ENCODE data around the gene SMIM14.
"Not testable (repeated sequence)": the region's sequence is repeated elsewhere in the genome, so short reads cannot be mapped to it uniquely, and the experiment has no call there.

SMIM14 gene

DNA sequence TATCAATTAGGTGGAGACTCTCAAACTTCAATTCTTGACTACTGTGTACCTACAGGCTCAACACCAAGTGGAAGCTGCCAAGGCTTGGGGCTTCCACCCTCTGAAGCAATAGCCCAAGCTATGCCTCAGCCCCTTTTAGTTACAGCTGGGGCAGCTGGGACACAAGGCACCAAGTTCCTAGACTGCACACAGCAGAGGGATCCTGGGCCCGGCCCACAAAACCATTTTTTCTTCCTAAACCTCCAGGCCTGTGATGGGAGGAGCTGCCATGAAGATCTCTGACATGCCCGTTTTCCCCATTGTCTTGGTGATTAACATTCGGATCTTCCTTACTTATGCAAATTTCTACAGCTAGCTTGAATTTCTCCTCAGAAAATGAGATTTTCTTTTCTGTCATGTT, 108.0 kb downstream of the SMIM14 start:
- DNase-seq (ENCODE audit: low read depth) = no peak

DNA sequence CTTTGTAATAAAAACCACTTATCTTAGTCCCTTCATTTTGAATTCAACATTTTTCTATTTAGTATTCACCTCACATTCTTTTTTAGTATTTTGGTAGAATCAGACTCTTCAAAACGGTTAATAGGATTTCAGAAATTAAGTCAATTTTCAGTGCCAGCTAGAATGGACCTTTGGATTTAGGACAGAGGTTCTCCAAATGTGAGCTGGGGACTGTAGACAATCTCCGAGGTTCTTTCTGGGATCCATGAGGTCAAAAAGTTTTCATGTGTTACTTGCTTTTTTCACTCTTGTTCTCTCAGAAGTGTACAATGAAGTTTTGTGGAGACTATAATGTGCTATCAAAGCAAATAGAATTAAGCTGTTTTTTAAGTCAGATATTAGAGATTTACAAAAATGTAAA, 109.1 kb downstream of the SMIM14 start:
- DNase-seq (ENCODE audit: low read depth) = no peak

DNA sequence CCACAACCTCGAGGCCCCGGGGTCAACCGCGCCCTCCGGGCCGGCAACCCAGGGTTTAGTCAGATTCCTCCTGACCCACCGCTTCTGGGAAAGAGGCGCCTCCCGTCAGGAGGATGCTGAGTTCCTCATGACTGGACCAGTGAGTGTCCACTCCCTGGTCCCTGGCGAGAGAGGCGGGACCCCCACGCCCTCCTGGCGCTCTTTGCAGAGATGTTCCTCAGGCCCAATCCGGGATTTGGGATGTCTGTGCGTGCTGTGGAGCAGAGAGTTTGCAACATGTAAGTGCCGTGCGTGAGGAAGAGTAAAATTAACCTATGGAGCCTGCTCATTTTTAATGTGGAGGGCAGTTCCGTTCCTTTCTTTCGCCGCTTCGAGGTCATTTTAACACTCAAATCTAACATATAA, 110.6 kb downstream of the SMIM14 start:
- peak; percentile 89 for DNase-seq (ENCODE audit: low read depth)

DNA sequence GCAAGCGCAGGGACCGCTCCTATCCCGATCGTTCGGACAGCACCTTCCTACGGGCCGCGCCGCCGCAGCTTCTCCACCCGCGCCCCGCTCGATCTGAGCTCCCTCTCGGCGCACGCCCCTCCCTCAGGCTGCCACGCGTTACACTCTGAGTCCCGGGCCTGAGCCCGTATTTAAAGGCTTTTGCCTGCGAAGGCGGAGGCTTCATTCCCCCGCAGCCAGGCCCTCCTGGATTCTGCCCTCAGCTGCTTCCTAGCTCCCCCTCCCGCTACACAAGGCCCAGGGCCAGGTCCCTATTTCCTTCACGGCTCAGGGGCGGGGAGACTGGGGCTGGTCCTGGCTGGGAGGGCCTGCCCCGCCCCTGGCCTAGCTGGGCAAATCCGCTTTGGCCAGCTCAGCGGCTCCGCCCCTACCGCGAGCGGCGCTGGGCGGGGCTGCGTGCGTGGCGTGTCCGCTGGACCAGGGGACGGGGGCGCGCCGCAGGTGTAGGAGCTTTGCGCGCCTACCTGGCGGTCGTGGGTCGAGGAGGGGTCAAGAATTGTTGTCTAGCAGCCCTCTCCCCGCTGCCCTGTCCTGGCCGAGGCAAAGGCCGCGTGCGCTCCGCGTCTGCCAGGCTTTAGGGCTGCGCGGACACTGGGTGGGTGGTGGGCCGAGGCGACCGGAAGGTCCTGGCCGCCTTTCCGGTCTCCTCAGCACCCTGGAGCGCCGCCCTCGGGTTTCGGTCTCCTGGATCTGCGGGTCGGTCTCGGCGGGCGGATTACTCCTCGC, 111.2 kb downstream of the SMIM14 start, which contains the start of gene UGDH:
UGDH (minus strand) TSS at position 144 of the 765 bp plus-strand sequence. CDS start 5,927 bp downstream, outside the sequence.
- DNase-seq (ENCODE audit: low read depth) = peak; percentile 99

DNA sequence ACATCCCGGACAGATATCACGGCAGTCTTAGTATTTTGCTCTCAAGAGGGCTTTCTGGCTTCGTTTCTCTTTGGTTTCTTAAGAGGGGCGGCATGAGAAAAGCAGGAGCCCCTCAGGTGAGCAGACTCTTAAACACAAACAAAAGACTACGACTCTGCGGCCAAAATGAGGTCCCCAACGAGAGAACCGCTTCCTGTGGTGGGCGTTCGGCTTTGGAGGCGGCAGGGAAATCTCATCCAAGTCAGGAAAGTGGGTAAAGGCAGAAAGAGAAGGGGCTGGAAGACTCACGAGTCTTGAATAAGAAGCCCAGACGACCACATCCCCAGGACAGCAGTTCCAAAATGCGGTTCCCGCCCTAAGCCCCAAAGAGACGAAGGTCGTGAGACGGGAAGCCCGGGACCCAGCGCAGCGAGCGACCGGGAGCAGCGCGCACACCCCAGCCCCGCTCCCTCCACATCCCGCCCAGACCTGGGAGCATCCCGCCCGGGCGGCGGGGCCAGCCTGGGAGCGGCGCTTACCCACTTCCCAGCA, 111.8 kb downstream of the SMIM14 start:
- no peak for DNase-seq (ENCODE audit: low read depth)

DNA sequence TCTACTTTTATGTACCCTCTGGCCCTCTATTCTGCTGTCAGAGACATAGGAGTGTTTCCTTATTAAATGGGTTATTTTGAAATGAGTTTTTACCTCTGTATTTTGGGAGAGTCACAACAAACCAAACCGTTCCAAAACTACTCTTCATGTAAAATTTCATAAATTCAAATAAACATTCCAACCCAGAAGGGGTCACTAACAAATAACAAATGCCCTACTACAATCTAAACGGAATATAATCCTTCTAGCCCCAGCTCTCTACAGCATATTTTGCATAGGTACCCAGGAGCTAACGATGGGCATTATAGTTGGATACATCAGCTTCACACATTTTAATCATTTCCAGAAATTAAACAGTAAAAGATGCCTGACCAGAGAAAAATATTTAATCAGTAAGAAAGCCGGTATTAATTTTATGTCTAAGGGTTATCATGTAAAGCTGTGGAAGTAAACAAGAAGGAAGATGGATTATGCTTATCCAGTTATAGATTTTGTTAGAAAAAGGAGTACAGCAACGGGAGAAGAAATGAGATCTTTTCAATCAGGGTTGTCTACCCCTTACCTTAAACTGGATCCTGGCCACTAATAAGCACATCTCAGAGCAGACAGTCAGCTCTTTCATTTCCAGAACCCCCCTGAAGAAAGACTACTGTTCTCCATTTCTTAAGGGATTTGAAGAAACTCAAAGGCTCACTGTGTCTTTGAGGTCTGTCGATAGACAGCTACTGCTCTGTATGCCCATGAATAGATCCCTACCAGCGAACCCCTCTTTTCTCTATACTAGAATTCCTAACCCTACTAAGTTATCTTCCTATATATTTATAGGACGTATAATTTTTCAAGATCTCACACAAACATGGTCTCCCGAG, 112.6 kb downstream of the SMIM14 start:
- DNase-seq (ENCODE audit: low read depth) = peak; percentile 13

DNA sequence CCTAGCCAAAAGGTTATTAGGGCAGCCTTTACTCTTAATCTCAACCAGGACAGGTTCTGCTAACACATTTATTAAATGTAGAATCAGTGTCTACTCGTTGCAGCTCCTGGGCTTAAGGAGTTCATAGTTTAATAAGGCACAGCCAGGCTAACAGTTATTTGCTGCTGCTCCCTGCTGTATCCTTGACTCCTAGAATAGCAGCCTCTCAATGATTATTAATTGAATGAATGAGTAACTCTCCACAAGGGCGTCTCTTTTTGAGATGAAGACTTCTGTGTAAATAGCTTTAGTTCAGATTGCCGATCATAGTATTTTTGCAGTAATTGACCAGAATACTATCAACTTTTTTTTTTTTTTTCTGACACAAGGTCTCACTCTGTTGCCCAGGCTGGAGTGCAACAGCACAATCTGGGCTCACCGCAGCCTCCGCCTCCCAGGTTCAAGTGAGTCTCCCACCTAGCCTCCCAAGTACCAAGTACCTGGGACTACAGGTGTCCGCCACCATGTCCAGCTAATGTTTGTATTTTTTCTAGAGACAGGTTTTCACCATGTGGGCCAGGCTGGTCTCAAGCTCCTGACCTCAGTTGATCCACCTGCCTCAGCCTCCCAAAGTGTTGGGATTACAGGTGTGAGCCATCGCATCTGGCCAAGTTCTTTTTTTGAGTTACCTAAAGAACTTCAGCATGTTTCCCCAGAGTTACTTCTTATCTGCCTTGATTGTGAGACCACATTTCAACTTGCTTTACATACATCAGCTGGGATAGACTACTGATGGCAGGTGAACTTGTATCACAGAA, 114.3 kb downstream of the SMIM14 start:
- DNase-seq (ENCODE audit: low read depth) = peak; percentile 19

DNA sequence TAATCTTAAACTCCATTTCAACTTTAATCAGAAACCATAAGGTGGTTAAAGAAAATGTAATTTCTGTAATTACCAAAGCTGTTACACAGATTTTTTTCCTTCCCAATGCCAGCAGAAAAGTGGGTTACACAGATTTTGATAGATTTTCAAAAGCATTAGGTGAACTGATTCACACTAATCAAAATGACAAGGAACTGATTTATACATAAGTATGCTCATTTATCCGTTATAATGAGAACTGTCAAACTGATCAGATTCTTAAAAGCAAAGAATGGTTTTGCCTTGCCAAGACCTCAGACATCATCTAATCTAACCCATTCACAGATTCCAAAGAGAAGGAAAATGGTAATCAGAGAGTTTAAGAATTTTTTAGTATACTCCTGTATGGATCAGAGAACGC, 116.6 kb downstream of the SMIM14 start:
- DNase-seq (ENCODE audit: low read depth) = no peak

DNA sequence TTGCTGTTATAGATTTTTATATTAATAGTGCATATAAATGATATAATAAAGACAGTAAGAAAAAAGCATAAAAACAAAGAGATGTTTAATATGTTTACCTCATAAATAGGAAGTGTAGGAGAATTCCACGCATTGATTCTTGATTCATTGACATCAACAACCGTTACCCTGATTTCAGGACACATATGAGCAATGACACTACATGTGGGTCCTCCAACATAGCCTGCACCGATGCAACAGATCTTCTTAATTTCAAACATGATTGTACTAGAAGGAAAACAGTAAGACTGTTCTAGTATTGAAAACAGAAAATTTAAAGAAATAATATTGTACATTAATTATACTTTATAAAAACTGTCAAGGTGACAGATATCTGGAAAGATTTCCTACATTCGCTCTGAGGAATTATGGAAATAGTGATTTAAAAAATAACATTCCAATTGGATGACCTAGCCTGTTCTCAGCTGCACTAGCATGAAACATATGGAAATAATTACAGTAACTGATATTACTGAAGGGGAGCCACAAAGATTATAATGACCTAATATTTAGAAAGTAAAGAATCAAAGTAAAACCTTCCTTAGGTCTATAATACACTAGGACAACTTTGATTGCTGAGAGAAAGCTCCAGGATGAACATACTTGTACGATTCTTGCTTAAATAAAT, 117.3 kb downstream of the SMIM14 start:
- peak; percentile 77 for DNase-seq (ENCODE audit: low read depth)

DNA sequence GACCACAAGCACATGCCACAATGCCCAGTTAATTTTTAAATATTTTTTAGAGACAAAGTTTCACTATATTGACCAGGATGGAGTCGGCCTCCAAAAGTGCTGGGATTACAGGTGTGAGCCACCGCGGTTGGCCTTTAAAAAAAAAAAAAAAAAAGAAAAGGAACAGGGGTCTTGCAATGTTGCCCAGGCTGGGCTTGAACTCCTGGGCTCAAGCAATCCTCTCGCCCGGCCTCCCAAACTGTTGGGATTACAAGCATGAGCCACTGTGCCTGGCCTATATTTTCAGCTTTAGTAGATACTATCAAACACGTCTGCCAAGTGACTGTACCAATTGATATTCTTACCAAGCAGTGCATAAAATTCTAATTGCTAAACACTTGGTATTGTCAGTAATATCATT, 120.2 kb downstream of the SMIM14 start:
- no peak for DNase-seq (ENCODE audit: low read depth)

DNA sequence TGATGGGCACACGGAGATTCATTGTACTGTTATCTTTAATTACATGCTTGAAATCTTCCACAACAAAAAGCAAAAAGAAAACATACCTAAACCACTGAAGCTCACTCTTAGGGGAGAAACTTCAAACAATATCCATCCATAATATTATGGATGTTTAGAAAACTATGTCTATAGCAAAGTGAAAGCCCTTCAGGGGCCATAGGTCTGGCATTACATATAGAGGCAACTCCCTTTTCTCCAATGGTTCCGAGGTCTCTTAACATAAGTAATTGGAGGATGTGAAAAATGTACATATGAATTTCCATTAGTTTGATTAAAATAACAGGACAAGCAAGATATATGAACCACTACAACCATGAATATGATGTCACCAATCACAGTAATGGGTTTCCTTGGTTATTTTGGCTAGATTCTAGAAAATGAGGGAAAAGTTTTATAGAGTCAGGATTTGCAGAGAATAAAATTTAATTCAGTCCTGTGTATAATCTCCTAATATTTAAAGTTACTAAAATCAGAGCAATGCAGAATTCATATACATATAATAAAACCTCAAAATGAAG, 122.2 kb downstream of the SMIM14 start:
- no peak for DNase-seq (ENCODE audit: low read depth)

DNA sequence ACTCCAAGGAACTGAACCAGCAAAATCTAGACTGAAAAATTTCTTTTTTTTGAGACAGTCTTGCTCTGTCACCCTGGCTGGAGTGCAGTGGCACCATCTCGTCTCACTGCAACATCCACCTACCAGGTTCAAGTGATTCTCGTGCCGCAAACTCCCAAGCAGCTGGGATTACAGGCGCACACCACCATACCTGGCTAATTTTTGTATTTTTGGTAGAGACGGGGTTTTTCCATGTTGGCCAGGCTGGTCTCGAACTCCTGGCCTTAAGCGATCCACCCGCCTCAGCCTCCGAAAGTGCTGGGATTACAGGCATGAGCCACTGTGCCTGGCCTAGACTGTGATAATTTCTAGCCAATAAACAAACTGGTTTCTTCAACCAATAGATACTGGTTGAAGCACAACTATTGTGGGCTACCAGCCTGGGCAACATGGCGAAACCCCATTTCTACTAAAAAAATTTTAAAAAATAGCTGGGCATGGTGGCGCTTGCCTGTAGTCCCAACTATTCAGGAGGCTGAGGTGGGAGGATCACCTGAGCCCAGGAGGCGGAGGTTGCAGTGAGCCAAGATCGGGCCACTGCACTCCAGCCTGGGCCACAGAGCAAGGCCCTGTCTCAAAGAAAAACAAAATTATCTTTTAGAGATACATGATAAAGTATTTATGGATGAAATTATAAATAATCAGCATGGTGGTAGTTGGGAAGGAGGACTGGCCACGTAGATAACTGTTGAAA, 122.8 kb downstream of the SMIM14 start:
- not testable (repeated sequence) for DNase-seq (ENCODE audit: low read depth)

DNA sequence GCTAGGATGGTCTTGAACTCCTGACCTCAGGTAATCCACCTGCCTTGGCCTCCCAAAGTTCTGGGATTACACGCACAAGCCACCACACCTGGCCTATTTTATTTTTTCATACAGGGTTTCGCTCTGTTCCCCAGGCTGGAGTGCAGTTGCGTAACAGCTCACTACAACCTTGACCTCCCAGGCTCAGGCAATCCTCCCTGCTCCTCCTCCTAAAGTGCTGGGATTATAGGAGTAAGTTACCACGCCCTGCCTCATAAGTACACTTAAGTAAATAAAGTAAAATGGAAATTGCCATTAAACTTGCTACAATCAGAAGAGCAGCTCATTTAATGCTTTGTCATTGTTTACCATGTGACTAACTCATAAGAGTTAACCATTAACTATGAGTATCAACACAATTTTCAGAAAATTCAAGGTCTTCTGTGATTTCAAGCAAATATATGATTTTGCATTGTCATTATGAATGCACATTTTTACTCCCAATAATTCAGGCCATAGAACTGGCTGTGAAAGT, 123.7 kb downstream of the SMIM14 start:
- DNase-seq (ENCODE audit: low read depth) = peak; percentile 67

DNA sequence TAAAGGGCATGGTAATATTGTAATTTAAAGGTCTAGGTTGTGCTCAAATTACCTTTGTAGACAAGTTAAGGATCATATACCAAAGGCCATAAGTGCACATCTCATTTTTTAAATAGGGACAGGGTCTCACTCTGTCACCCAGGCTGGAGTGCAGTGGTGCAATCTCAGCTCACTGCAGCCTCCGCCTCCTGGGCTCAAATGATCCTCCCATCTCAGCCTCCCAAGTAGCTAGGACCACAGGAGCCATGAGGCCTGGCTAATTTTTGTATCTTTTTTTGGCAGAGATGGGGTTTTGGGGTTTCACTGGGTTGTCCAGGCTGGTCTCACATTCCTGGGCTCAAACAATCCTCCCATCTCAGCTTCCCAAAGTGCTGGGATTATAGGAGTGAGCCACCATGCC, 124.4 kb downstream of the SMIM14 start:
- DNase-seq (ENCODE audit: low read depth) = not testable (repeated sequence)

DNA sequence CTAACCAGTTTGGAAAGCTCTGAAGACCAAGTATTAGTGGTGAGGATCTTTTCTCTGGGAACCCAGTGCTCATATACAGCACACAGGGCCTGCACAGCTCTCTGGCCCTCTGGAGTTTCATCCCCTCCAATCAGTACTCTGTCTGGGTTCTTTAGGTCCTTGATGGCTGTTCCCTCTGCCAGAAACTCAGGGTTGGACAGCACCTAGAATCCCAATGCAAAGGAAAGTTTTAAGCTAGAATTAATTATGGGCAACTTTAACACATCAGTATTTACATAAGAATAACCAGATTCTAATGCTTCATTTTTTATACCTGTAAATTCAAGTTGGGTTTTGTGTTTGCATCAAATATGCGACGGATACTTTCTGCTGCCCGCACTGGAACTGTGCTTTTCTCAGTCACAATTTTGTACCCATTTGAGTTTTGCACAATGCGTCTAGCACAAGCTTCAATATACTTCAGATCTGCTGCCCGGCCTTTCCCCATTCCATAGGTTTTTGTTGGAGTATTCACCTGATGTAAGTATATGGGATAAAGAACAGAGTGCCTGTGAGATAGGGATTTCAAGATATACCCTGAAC, 128.2 kb downstream of the SMIM14 start:
- no peak for DNase-seq (ENCODE audit: low read depth)

DNA sequence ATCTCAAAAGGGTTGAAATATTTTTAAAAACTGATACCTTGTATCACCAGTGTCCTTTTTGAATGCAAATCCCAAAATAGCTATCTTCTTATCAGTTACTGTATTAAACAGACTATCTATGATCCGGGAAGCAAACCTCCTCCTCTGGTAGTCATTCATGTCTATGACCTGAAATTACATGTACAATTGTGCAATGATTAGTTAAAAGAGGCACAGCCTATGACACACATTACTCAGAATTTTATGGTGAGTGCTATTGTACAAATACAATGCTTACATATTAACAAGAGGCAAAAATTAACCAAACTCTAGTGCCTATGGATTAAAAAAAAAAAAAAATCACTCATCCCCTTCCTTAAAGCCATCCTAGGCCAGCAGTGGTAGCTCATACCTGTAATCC, 133.1 kb downstream of the SMIM14 start:
- DNase-seq (ENCODE audit: low read depth) = no peak

DNA sequence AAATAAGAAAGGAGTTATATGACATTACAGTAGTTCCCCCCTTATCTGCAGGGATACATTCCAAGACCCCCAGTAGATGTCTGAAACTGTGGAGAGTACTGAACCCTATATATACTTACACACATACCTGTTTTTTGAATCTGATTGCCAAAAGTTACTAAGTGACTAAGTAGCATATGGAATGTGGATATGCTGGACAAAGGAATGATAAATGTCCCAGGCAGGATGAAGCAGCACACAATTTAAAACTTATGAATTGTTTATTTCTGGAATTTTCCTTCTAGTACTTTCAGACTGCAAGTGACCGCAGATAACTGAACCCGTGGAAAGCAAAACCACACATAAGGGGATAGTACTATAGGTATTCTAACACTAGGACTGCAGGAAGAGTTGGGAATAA, 134.1 kb downstream of the SMIM14 start:
- DNase-seq (ENCODE audit: low read depth) = peak; percentile 28

DNA sequence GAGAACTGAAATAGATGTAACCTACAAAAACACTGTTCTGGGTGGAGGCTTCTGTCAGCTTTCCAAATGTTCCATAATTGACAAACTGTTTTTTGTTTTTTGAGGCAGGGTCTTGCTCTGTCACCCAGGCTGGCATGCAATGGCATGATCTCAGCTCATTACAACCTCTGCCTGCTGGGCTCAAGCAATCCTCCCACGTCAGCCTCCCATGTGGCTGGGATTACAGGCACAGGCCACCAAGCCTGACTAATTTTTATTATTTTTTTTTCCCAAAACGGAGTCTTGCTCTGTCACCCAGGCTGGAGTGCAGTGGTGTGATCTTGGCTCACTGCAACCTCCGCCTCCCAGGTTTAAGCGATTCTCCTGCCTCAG, 136.0 kb downstream of the SMIM14 start:
- DNase-seq (ENCODE audit: low read depth) = peak; percentile 63

DNA sequence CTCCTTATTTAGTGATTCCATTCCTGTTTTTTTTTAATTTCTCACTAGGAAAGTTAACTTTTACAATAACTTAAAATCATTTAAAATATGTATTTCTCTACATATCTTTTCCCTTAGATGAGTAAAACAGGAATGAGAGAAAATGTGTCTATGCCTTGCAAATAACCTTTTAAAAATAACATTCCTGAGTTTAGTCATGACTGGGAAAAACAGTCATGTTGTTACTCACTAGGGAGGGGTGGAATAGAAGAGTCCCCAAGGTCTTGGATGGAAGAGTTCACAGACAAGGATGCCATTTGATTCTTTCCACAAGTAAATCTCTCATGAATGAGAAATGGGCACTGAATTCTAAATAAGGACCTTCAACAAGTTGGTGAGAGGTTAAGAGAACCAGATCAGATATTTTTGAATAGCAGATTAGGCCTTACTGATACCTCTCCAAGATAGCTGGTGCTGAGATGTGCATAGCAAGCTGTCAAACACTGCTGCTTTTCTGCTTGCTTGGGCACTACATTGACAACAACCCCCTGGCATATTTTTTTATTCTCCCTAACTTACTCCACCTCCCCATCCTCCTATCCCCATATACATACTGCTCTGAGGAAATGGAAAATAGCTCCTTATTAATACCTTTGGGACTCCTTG, 136.5 kb downstream of the SMIM14 start:
- peak; percentile 91 for DNase-seq (ENCODE audit: low read depth)

DNA sequence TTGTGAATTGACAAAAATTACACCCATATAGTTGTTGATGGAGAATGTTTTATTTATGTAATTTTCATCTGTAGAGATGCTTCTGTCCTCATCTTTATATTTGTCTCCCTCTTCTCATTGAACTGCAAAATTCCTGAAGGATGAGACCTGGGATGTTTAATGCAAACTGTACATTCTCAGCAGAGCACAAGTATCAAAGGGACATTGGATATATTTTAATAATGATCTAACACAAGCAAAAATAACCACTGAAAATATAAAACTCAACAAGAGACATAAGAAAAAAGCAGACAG, 140.0 kb downstream of the SMIM14 start:
- DNase-seq (ENCODE audit: low read depth) = no peak

All from EH (cell line).